Measurements from ENCODE around the gene C12orf60. TPM values are rescaled to one million over a fixed set of nuclear protein-coding genes. Genes with fewer than 3 reads are reported as not detected.

C12orf60 gene
- total and polyA plus RNA-seq, 2 donors = 1.4 to 2.2 TPM

DNA sequence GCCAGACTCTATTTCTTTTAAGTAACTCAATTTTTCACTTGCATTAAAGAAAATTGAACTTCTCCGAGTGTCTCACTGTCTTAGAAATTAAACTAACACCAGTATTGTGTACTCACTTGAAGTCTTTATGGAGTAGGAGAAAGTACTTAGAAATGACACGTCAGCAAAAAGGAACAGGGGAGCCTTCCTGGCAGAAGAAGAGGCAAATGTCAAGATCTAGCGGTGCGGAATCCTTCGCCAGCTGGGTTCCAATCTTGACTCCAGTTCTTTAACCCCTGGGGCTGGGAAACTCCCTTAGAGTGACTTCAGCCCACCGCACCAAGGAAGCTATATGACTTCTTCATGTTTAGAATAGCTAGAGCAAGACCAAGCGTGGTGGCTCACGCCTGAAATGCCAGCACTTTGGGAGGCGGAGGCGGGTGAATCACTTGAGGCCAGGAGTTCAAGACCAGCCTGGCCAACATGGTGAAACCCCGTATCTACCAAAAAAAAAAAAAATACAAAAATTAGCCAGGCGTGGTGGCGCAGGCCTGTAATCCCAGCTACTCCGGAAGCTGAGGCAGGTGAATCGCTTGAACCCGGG lies 34.6 kb upstream of the C12orf60 start:
- H3K9me3 ChIP-seq (ENCODE audit: control insufficient read depth in 2 of 2, insufficient read depth in 1 of 2, low read length in 1 of 2) = peaks cover 0 to 5% of the 10 kb centered on the region in 2 donors
- peak in 1 of 9 donors; percentile 40 for DNase-seq (ENCODE audit: low read depth in 6 of 9, low spot score in 9 of 9)
- peaks cover 0 to 4% of the 10 kb centered on the region in 2 donors for H3K27me3 ChIP-seq (ENCODE audit: control insufficient read depth in 2 of 2, insufficient read depth in 1 of 2, low read length in 1 of 2)
- peak overlapping the region; percentile 42 to 99 for H3K27ac ChIP-seq (ENCODE audit: low read depth in 1 of 2, low read length in 1 of 2)
- 70% methylated on average over 16 of the region's 16 CpGs for WGBS
- peak overlapping the region; percentile 71 to 94 for H3K4me3 ChIP-seq (ENCODE audit: low read length in 2 of 2)
- peaks cover 0 to 3% of the 10 kb centered on the region in 2 donors for H3K36me3 ChIP-seq (ENCODE audit: control insufficient read depth in 2 of 2, insufficient read depth in 2 of 2, low read length in 1 of 2)
- peaks cover 9 to 15% of the 10 kb centered on the region in 2 donors for H3K4me1 ChIP-seq (ENCODE audit: control insufficient read depth in 2 of 2, insufficient read depth in 2 of 2, low read length in 2 of 2)

DNA sequence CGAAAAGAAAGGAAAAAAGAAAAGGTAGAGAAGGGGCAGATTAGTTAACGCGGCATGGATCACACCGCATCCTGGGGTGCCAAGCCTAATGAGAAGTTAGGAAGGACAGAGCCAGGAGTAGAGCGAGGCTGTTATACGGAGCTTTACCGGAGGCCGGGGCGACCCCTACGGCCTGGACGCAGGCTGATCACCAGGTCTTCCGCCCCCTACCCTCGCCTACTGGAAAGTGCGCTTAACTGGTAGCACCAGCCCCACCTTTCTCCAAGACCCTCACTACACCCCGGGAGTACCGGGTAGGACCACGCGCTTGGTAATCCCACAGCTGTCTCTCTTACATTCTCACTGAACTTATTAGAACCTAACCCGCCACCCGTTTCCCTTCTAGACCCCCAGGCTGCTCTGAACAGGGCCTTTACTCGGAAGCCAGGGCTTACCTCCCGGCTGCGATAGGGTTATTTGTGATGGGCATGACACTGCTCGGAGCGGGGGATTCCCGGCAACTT lies 34.0 kb upstream of the C12orf60 start:
- Histone ChIP-seq H3K36me3 (ENCODE audit: control insufficient read depth in 2 of 2, insufficient read depth in 2 of 2, low read length in 1 of 2) (peaks cover 0 to 3% of the 10 kb centered on the region in 2 donors), H3K27ac (ENCODE audit: low read depth in 1 of 2, low read length in 1 of 2) (peak overlapping the region; percentile 97 to 99), H3K4me3 (ENCODE audit: low read length in 2 of 2) (peak overlapping the region; percentile 71 to 94), H3K27me3 (ENCODE audit: control insufficient read depth in 2 of 2, insufficient read depth in 1 of 2, low read length in 1 of 2) (peaks cover 0 to 4% of the 10 kb centered on the region in 2 donors), H3K4me1 (ENCODE audit: control insufficient read depth in 2 of 2, insufficient read depth in 2 of 2, low read length in 2 of 2) (peaks cover 9 to 15% of the 10 kb centered on the region in 2 donors), H3K9me3 (ENCODE audit: control insufficient read depth in 2 of 2, insufficient read depth in 1 of 2, low read length in 1 of 2) (peaks cover 0 to 5% of the 10 kb centered on the region in 2 donors)
- peak in 3 of 9 donors; percentile 37 to 38 (median 38) for DNase-seq (ENCODE audit: low read depth in 6 of 9, low spot score in 9 of 9)
- 2% methylated on average over 26 of the region's 26 CpGs for WGBS

DNA sequence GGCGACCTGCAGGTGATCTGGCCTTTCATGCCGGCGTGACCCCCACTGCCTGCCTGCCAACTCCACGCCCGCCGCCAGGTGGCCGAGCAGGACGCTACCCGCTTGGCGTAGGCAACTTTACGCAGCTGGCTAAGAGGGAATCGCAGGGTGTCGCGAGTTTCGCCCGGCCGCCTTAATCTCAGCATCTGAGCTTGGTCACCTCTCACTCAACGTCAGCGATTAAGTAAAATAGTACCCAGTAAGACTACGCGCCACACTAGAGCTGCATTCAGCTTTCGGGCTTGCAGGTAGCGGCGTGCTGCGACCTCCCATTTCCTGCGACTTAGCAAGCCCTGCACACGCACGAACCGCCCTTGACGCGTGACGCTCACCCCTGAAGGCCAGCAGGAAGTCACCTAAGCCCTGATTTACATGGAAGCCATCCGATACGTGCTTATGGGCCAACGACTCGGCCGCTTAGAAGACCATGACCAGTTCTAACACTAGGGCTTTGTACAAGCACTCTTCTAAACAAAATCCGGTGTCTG lies 33.4 kb upstream of the C12orf60 start:
- H3K27ac ChIP-seq (ENCODE audit: low read depth in 1 of 2, low read length in 1 of 2) = peak overlapping the region; percentile 97 to 99
- WGBS = under 1% methylated on average over 38 of the region's 38 CpGs
- DNase-seq (ENCODE audit: low read depth in 6 of 9, low spot score in 9 of 9) = peak; percentile 55 to 92 (median 84)
- peaks cover 9 to 18% of the 10 kb centered on the region in 2 donors for H3K4me1 ChIP-seq (ENCODE audit: control insufficient read depth in 2 of 2, insufficient read depth in 2 of 2, low read length in 2 of 2)
- H3K27me3 ChIP-seq (ENCODE audit: control insufficient read depth in 2 of 2, insufficient read depth in 1 of 2, low read length in 1 of 2) = peaks cover 0 to 4% of the 10 kb centered on the region in 2 donors
- H3K9me3 ChIP-seq (ENCODE audit: control insufficient read depth in 2 of 2, insufficient read depth in 1 of 2, low read length in 1 of 2) = peaks cover 0 to 5% of the 10 kb centered on the region in 2 donors
- H3K4me3 ChIP-seq (ENCODE audit: low read length in 2 of 2) = peak overlapping the region; percentile 71 to 94
- peaks cover 0 to 3% of the 10 kb centered on the region in 2 donors for H3K36me3 ChIP-seq (ENCODE audit: control insufficient read depth in 2 of 2, insufficient read depth in 2 of 2, low read length in 1 of 2)

DNA sequence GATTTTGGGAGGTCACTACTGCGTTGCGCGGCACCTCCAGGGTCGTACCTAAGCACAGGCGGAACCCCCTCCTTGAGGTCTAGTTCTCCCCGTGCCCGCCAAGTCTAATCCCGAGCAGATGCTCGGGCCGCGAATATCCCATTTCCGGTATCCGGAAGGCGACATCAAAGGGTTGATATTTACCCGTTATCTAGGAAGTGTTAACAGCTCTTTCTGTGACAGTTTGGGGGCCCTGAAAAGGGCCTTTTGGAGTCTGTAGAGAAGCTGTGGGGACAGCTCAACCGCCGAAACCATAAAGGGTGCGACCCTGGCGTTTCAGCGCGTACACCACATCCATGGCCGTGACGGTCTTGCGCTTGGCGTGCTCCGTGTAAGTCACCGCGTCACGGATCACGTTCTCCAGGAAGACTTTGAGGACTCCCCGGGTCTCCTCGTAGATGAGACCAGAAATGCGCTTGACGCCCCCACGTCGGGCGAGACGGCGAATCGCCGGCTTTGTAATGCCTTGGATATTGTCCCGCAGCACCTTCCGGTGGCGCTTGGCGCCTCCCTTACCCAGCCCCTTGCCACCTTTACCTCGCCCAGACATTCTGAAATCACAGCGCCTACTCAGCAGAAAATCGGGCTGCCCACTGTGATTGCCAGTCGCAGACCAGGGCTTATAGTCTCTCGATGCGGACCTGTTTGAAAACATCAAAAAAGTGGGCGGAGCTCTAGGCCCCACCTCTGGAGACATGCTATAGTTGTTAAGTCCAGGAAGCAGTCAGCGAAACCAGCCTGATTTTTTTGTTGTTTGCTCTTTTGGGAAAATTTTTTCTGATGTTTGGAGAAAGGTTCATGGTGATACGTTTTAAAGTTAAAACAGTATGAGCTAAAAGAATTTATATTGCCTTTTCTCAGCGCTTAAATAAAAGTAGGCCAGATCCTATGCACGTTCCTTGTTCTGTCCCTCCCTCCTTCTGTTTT lies 32.7 kb upstream of the C12orf60 start:
- Histone ChIP-seq H3K27ac (ENCODE audit: low read depth in 1 of 2, low read length in 1 of 2) (peak overlapping the region; percentile 97 to 99), H3K36me3 (ENCODE audit: control insufficient read depth in 2 of 2, insufficient read depth in 2 of 2, low read length in 1 of 2) (peaks cover 0 to 3% of the 10 kb centered on the region in 2 donors), H3K4me1 (ENCODE audit: control insufficient read depth in 2 of 2, insufficient read depth in 2 of 2, low read length in 2 of 2) (peaks cover 9 to 22% of the 10 kb centered on the region in 2 donors), H3K9me3 (ENCODE audit: control insufficient read depth in 2 of 2, insufficient read depth in 1 of 2, low read length in 1 of 2) (peaks cover 0 to 5% of the 10 kb centered on the region in 2 donors), H3K27me3 (ENCODE audit: control insufficient read depth in 2 of 2, insufficient read depth in 1 of 2, low read length in 1 of 2) (peaks cover 0 to 4% of the 10 kb centered on the region in 2 donors), H3K4me3 (ENCODE audit: low read length in 2 of 2) (peak overlapping the region; percentile 71 to 94)
- under 1% methylated on average over 56 of the region's 56 CpGs for WGBS
- DNase-seq (ENCODE audit: low read depth in 6 of 9, low spot score in 9 of 9) = peak; percentile 91 to 99 (median 96)

DNA sequence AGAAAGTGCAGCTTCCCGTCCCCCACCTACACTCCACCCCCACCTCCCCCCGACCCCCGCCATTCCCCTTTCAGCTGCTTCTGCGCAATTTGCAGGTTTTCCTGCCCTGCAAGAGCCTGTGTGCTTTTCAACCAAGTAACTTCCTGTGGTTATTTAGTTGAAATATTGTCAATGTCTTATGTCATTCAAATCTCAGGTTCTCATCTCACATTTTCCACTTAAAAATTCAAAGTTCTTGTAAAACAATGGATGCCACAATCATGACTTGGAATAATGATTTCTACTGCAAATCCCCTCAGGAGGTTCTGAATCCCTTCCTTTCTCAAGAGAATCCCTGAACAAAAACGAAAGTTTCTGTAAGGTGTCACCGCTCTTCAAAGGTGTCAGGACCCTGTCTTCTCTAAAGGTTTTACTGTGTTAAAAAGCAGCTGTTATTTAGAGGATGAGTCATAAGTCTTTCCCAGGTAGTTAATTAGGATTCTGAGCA lies 31.8 kb upstream of the C12orf60 start:
- H3K4me3 ChIP-seq (ENCODE audit: low read length in 2 of 2) = peak overlapping the region; percentile 71 to 94
- H3K4me1 ChIP-seq (ENCODE audit: control insufficient read depth in 2 of 2, insufficient read depth in 2 of 2, low read length in 2 of 2) = peaks cover 14 to 22% of the 10 kb centered on the region in 2 donors
- DNase-seq (ENCODE audit: low read depth in 6 of 9, low spot score in 9 of 9) = peak in 5 of 9 donors; percentile 51 to 82 (median 54)
- H3K36me3 ChIP-seq (ENCODE audit: control insufficient read depth in 2 of 2, insufficient read depth in 2 of 2, low read length in 1 of 2) = no peaks in the 10 kb centered on the region
- H3K27ac ChIP-seq (ENCODE audit: low read depth in 1 of 2, low read length in 1 of 2) = peak overlapping the region; percentile 97 to 99
- H3K9me3 ChIP-seq (ENCODE audit: control insufficient read depth in 2 of 2, insufficient read depth in 1 of 2, low read length in 1 of 2) = peaks cover 0 to 5% of the 10 kb centered on the region in 2 donors
- 5% methylated on average over 6 of the region's 6 CpGs for WGBS
- peaks cover 0 to 4% of the 10 kb centered on the region in 2 donors for H3K27me3 ChIP-seq (ENCODE audit: control insufficient read depth in 2 of 2, insufficient read depth in 1 of 2, low read length in 1 of 2)

DNA sequence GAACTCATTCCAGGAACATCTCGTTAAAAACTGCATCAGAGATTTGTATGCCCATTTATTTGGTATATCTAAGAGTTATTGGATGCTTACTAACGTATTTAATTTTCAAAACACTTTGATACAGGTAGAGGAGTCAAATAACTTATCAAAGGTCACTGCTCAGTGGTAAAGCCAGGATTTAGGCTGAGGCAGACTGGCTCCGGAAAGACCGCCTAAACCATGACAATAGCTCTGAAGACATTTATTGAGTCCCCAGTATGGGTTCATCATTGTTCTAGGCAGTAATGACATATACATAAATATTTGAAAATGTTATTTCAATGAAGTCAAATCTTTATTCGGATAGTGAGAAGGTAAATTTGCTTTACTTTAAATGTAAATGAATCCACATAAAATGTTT lies 30.5 kb upstream of the C12orf60 start:
- Histone ChIP-seq H3K9me3 (ENCODE audit: control insufficient read depth in 2 of 2, insufficient read depth in 1 of 2, low read length in 1 of 2) (peaks cover 0 to 5% of the 10 kb centered on the region in 2 donors), H3K4me1 (ENCODE audit: control insufficient read depth in 2 of 2, insufficient read depth in 2 of 2, low read length in 2 of 2) (peaks cover 14 to 22% of the 10 kb centered on the region in 2 donors), H3K4me3 (ENCODE audit: low read length in 2 of 2) (no peak overlapping the region), H3K27ac (ENCODE audit: low read depth in 1 of 2, low read length in 1 of 2) (no peak overlapping the region), H3K27me3 (ENCODE audit: control insufficient read depth in 2 of 2, insufficient read depth in 1 of 2, low read length in 1 of 2) (peaks cover 0 to 4% of the 10 kb centered on the region in 2 donors), H3K36me3 (ENCODE audit: control insufficient read depth in 2 of 2, insufficient read depth in 2 of 2, low read length in 1 of 2) (no peaks in the 10 kb centered on the region)
- no peak for DNase-seq (ENCODE audit: low read depth in 6 of 9, low spot score in 9 of 9)
- 97% methylated on average over 5 of the region's 5 CpGs for WGBS

DNA sequence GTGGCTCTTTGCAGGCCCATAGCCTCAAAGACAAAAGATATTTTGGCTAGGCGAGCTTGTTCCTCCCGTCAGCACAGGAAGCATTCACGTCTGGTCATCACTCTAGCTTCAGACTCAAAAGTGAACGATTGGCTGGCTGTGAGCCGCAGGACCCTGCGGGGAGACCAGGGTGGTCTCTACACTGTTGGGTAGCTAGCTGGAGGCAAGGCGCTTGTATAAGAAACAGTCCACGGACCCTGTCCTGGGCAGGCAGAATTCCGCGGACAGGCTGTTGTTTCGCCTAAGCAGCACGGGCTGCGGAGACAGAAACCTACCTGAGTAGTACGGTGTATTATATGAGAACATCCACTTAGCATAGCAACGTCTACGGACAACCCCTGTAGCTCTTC lies 29.8 kb upstream of the C12orf60 start:
- Histone ChIP-seq H3K27ac (ENCODE audit: low read depth in 1 of 2, low read length in 1 of 2) (peak overlapping the region; percentile 87 to 92), H3K9me3 (ENCODE audit: control insufficient read depth in 2 of 2, insufficient read depth in 1 of 2, low read length in 1 of 2) (peaks cover 0 to 5% of the 10 kb centered on the region in 2 donors), H3K4me1 (ENCODE audit: control insufficient read depth in 2 of 2, insufficient read depth in 2 of 2, low read length in 2 of 2) (peaks cover 12 to 22% of the 10 kb centered on the region in 2 donors), H3K36me3 (ENCODE audit: control insufficient read depth in 2 of 2, insufficient read depth in 2 of 2, low read length in 1 of 2) (no peaks in the 10 kb centered on the region), H3K4me3 (ENCODE audit: low read length in 2 of 2) (peak overlapping the region; percentile 70 to 89), H3K27me3 (ENCODE audit: control insufficient read depth in 2 of 2, insufficient read depth in 1 of 2, low read length in 1 of 2) (peaks cover 0 to 4% of the 10 kb centered on the region in 2 donors)
- WGBS = 36% methylated on average over 16 of the region's 16 CpGs
- DNase-seq (ENCODE audit: low read depth in 6 of 9, low spot score in 9 of 9) = peak in 1 of 9 donors; percentile 59

DNA sequence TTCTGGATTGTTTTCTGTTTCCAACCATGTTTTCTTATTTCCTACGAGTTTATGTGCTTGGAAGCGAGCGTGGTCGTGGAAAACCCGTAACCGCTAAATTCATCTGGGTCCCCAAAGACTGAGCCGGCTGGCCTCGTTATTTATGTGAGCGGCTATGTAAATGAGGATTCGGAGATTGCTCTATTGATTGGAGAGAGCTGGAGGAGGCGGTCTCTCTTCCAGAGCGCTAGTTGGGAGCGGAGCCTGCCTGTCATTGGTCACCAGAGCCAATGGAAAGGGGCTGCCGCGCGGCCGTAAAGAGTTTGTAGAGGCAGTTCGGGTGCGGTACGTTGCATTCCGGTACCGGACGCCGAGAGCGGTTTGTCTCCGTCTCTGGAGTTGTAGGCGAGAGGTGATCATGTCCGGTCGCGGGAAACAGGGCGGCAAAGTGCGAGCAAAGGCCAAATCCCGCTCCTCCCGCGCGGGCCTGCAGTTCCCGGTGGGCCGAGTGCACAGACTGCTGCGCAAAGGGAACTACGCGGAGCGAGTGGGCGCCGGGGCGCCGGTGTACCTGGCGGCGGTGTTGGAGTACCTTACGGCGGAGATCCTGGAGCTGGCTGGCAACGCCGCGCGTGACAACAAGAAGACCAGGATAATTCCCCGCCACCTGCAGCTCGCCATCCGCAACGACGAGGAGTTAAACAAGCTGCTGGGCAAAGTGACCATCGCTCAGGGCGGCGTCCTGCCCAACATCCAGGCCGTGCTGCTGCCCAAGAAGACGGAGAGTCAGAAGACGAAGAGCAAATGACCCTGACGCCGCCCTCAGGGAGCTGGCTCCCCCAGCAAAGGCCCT lies 29.2 kb upstream of the C12orf60 start:
- peaks cover 0 to 4% of the 10 kb centered on the region in 2 donors for H3K27me3 ChIP-seq (ENCODE audit: control insufficient read depth in 2 of 2, insufficient read depth in 1 of 2, low read length in 1 of 2)
- H3K36me3 ChIP-seq (ENCODE audit: control insufficient read depth in 2 of 2, insufficient read depth in 2 of 2, low read length in 1 of 2) = no peaks in the 10 kb centered on the region
- WGBS = 1% methylated on average over 67 of the region's 67 CpGs
- peak overlapping the region; percentile 92 to 94 for H3K27ac ChIP-seq (ENCODE audit: low read depth in 1 of 2, low read length in 1 of 2)
- H3K9me3 ChIP-seq (ENCODE audit: control insufficient read depth in 2 of 2, insufficient read depth in 1 of 2, low read length in 1 of 2) = peaks cover 0 to 5% of the 10 kb centered on the region in 2 donors
- H3K4me3 ChIP-seq (ENCODE audit: low read length in 2 of 2) = peak overlapping the region; percentile 70 to 89
- DNase-seq (ENCODE audit: low read depth in 6 of 9, low spot score in 9 of 9) = peak; percentile 81 to 98 (median 93)
- H3K4me1 ChIP-seq (ENCODE audit: control insufficient read depth in 2 of 2, insufficient read depth in 2 of 2, low read length in 2 of 2) = peaks cover 7 to 16% of the 10 kb centered on the region in 2 donors

All from thymus (tissue), 11 donors.